GM21515 (cell line): ENCODE data around the gene CSTPP1.
"Not testable (repeated sequence)": the region's sequence is repeated elsewhere in the genome, so short reads cannot be mapped to it uniquely, and the experiment has no call there.

Experiments used
- ATAC-seq: cut with Tn5 transposase; IDR thresholded peaks from one replicate; pipeline ENCODE4 v1.9.1; 2021; ENCODE audit not compliant: unreplicated experiment

Gene CSTPP1

GRCh38 chr11:47177846-47178245 lies 241.3 kb downstream of the CSTPP1 start:
- no peak for ATAC-seq

- ATAC-seq = no peak
Observed at GRCh38 chr11:47178316-47178715, 241.8 kb downstream of the CSTPP1 start.

GRCh38 chr11:47178737-47179654 lies 242.4 kb downstream of the CSTPP1 start:
- no peak for ATAC-seq

DNA sequence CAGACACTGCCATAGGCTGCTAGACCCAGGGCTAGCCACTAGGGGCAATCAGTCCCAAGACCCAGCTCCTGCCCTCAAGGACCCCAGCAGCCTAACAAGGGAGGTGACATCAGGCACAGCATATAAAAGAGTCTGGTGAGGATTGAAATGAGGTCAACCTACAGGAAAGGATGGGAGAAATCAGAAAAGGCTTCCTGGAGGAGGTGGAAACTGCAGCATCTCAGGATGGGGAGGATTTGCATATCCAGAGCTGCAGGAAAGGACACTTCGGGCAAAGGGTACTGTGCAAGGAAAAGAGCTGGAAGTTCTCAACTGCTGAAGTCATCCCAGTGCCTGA lies 243.1 kb downstream of the CSTPP1 start:
- no peak for ATAC-seq

DNA sequence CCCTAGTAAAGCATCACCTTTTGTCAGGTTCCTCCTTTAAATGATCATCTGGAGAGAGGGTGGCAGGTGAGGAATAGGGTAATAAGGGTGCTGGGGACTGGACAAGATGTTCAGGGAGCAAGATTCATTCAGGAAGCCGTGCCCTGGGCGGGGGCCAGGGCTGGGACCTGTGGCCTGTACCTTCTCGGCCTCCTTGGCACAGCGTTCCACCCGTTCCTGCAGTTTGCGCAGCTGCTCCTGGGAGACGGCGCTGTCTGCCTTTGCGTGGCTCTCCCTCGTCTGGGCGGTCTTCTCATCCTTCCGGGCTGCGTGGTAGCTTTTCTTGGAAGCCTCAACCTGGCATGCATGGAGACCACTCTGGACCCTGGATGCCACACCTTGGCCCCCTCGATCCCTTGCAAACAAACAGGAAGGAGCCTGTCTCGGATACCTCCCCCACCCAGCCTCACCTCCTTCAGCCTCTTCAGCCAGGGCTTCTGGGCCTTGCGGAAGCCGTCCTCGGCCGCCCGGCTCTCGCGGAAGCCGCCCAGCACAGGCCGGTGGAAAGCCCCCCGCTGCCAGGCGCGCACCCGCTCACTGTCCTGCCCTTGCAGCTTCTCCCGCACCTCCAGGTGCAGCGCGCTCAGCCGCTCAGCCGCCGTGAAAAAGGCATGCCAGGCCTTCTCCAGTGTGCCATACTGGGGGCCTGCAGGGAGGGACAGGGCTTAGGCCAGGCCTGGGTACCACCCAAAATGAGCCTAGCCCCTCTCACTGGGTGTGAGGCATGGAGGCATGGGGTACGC lies 243.6 kb downstream of the CSTPP1 start:
- ATAC-seq = no peak

GRCh38 chr11:47181271-47181670 lies 244.7 kb downstream of the CSTPP1 start:
- no peak for ATAC-seq

- no peak for ATAC-seq
Observed at GRCh38 chr11:47182380-47182779, 245.8 kb downstream of the CSTPP1 start.

DNA sequence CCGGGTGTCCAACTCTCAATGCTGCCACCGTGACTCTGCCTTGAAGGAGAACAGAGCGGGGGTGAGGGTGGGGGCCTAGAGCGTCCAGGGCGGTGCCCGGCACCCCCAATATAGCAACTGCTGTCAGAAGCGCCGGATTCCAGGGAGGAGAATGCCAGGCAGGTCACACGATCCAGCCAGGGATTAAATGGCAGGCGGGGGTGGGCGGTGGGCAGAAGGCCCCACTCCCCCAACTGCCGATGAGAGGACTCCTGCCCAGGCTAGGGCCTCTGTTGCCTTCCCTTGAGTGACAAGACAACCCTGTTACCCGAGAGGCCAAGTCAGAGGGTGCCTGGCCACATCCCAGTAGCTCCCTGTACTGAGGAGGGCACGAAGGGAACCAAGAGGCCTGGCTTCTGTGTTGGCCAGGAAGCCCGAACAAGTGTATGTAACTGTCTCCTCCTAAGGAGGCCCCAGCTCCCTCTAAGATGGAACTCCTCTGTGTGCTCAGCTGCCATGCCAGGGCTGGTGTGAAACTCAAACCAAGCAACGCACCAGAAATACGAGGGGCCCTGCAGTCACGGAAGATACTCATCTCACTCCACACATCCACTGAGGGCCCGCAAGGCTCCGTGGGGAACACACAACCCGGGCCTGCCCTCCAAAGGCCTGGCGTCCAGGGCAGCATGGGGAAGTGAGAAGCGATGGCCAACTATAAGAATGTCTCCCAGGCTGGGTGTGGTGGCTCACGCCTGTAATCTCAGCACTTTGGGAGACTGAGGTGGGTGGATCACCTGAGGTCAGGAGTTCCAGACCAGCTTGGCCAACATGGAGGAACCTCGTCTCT lies 246.7 kb downstream of the CSTPP1 start:
- no peak for ATAC-seq

- ATAC-seq = no peak
Observed at GRCh38 chr11:47183969-47184368, 247.4 kb downstream of the CSTPP1 start.

- ATAC-seq = no peak
Observed at GRCh38 chr11:47184711-47185304, 248.2 kb downstream of the CSTPP1 start.

GRCh38 chr11:47185305-47186075 lies 248.9 kb downstream of the CSTPP1 start:
- ATAC-seq = no peak

DNA sequence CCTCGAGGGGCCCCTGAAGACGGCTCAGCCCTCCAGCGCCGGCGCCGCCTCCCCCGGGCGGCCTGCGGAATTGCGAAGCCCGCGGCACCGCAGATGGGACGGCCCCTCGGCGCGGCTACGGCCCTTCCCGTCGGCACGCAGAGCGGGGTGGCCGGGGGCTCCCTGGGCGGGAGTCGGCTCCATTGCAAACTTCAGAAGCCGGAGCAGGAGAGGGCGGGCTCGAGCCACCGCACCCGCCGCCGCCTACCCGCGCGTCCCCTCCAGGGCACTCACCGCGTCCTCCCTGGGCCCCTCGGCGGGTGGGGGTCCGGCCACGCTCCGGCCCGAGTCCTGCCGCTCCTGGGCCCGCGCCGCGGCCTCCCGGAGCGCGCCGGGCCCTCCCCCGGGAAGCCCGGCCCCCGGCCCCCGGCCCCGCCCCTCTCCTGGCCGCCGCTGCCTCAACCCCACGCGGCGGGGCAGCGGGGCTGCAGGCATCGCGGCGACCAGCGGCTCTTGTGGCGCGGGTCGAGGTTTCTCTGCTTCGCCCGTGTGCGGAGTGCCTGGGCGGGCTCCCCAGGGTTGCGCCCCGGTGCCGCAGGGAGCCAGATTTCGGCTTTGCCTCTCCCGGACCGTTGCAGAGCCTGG lies 249.6 kb downstream of the CSTPP1 start, which contains the start of gene PACSIN3:
TSS of gene PACSIN3 (minus strand) at position 359 of the 624 bp plus-strand sequence. CDS start 3,707 bp downstream, outside the sequence.
- no peak for ATAC-seq

DNA sequence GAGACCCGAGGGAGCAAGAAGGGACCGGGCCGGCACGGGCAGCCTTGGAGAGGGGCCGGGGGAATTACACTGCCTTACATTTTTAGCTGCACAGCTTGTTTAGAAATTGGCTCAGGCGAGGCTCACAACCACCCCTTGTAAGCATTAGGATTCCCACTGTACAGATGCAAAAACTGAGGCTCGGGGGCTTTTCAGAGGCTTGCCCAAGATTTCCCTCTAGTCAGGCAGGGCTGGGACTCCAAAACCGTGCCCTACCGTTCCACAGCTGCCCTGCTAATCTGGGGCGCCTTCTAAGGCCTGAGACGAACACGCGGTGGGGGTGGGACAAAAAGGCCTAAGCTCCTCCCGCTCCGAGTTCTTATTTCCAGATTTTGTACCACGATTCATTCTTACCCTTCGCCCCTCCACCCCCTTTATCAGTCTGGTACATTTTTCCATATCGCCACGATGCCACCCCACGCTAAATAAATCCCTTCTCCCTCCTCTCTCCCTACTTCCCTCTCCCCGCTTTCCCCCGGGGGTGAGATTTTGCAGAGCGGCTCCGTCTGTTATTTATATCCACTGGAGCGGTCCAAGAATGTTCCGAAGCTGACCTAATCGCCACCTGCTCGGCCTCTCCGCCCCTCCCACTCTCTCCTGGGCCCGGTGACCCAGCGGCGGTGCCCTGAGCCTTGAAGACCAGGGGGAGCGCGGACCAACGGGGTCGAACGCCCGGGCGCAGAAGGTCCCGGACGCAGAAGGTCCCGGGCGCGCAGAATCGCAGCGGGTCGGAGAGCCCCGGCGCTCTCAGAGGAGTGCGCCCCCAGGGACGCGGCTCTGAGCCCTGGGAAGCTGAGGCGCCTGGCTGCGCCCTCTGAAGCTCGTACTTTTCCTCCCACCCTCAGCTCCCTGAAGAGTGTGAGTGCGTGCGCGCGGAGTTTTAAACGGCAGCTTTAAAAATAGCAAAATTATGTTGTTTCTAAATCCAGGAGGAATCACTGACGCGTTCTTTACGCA lies 250.4 kb downstream of the CSTPP1 start:
- no peak for ATAC-seq

DNA sequence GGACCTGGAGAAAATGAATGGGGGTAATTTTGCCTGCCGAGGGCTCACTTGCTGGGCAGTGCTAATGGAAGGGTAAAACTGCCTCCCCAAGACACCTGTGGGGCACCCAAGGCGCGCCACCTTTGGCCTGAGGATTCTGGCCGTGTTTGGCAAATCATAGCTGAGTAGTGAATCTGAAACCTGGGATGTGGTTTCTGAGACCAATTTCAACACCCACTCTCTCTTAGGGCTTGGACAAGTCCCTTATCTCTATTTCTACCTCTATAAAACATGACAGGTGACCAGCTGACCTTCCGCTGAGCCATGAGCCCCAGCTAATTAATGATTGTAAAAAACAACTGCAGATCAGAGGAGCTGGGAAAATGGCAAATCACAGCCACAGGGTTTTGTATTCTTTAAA lies 251.2 kb downstream of the CSTPP1 start:
- ATAC-seq = no peak

GRCh38 chr11:47188259-47188658 lies 251.7 kb downstream of the CSTPP1 start:
- ATAC-seq = no peak

GRCh38 chr11:47189100-47189834 lies 252.7 kb downstream of the CSTPP1 start:
- no peak for ATAC-seq

- ATAC-seq = not testable (repeated sequence)
Observed at GRCh38 chr11:47191137-47191536, 254.6 kb downstream of the CSTPP1 start.

GRCh38 chr11:47192111-47192510 lies 255.6 kb downstream of the CSTPP1 start:
- no peak for ATAC-seq
